HEK293 (cell line): ENCODE results near the gene DTHD1.

Experiments
- CTCF ChIP-seq: fragments of 450-650 bp; formaldehyde crosslinking; IDR thresholded peaks from 2 replicates; pipeline ENCODE4 v1.5.1; 2016; ENCODE audit warnings: missing biosample characterization, missing genetic modification characterization
- PATZ1 ChIP-seq: fragments of 450-650 bp; formaldehyde crosslinking; IDR thresholded peaks from 2 replicates; pipeline ENCODE4 v1.5.1; 2016; ENCODE audit warnings: missing biosample characterization, missing genetic modification characterization
- ZEB2 ChIP-seq: fragments of 450-650 bp; formaldehyde crosslinking; IDR thresholded peaks from 2 replicates; pipeline ENCODE4 v1.5.1; 2016; ENCODE audit warnings: missing biosample characterization, missing genetic modification characterization
- ZNF133 ChIP-seq: fragments of 450-650 bp; formaldehyde crosslinking; IDR thresholded peaks from 2 replicates; pipeline ENCODE4 v1.5.1; 2016; ENCODE audit warnings: missing biosample characterization, missing genetic modification characterization
- ZNF621 ChIP-seq: fragments of 450-650 bp; formaldehyde crosslinking; IDR thresholded peaks from 2 replicates; pipeline ENCODE4 v1.5.1; 2017; ENCODE audit warnings: missing biosample characterization, missing genetic modification characterization
- ZNF639 ChIP-seq: fragments of 450-650 bp; formaldehyde crosslinking; IDR thresholded peaks from 2 replicates; pipeline ENCODE4 v1.5.1; 2016; ENCODE audit warnings: missing biosample characterization, missing genetic modification characterization

GRCh38 chr4:36285784-36286480 is 4.5 kb downstream of the DTHD1 start:
- TF ChIP-seq CTCF (tag by site-specific recombination) (no peak), ZNF133 (tag by site-specific recombination) (no peak), ZNF639 (tag by site-specific recombination) (no peak), PATZ1 (tag by site-specific recombination) (no peak), ZNF621 (tag by site-specific recombination) (no peak), ZEB2 (tag by site-specific recombination) (no peak)
